HG02981 (cell line): ENCODE data around the gene ARFGAP2.
"Not testable (repeated sequence)": the region's sequence is repeated elsewhere in the genome, so short reads cannot be mapped to it uniquely, and the experiment has no call there.

ENCODE experiments used
- ATAC-seq: cut with Tn5 transposase; IDR thresholded peaks from one replicate; pipeline ENCODE4 v1.9.1; 2021; ENCODE audit warnings: mild to moderate bottlenecking, moderate library complexity; ENCODE audit not compliant: unreplicated experiment

Gene ARFGAP2

GRCh38 chr11:47176328-47177228 lies at the start of gene ARFGAP2:
ARFGAP2 (minus strand) TSS chr11:47176879; CDS start chr11:47176853, 26 bp downstream.
- ATAC-seq = peak; percentile 93

DNA sequence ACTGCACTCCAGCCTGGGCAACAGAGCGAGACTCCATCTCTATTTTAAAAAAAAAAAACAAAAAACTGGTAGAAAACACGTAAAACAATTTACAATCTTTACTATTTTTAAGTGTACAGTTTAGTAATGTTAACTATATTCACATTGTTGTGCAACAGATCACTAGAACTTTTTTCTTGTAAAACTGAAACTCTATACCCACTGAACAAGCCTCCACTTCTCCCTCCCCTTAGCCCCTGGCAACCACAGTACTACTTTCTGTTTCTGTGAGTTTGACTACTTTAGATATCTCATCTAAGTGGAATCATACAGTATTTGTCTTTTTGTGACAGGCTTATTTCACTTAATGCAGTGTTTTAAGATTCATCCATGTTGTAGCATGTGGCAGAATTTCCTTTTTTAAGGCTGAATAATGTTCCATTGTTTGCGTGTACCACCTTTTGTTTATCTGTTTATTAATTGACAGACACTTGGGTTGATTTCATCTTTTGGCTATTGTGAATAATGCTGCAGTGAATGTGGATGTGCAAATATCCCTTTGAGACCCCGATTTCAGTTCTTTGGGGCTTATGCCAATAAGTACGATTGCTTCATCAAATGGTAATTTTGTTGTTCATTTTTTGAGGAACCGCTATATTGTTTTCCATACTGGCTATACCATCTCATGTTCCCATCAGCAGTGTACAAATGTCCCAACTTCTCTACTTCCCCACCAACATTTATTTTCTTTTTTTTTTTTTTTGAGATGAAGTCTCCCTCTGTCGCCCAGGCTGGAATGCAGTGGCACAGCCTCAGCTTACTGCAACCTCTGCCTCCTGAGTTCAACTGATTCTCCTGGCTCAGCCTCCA lies 49.1 kb upstream of the ARFGAP2 start:
- peak; percentile 93 for ATAC-seq

DNA sequence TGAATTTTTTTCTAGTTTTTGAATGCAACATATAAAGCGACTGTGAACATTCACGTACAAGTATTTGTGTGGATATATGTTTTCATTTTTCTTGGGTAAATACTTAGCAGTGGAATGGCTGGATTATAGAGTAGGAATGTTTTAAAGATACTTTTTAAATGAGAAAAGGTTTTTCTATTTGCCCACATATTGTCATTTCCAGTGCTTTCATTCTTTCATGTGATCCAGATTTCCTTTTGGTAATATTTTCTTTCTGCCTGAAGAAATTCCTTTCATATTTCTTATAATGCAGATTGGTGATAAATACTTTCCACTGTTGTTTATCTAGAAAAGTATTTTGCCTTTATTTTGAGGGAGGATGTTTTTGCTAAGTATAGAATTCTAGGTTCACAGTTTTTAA lies 46.0 kb upstream of the ARFGAP2 start:
- ATAC-seq = no peak

- no peak for ATAC-seq
Measured at GRCh38 chr11:47220401-47220821, 43.7 kb upstream of the ARFGAP2 start.

- ATAC-seq = no peak
Measured at GRCh38 chr11:47216121-47216798, 39.6 kb upstream of the ARFGAP2 start.

DNA sequence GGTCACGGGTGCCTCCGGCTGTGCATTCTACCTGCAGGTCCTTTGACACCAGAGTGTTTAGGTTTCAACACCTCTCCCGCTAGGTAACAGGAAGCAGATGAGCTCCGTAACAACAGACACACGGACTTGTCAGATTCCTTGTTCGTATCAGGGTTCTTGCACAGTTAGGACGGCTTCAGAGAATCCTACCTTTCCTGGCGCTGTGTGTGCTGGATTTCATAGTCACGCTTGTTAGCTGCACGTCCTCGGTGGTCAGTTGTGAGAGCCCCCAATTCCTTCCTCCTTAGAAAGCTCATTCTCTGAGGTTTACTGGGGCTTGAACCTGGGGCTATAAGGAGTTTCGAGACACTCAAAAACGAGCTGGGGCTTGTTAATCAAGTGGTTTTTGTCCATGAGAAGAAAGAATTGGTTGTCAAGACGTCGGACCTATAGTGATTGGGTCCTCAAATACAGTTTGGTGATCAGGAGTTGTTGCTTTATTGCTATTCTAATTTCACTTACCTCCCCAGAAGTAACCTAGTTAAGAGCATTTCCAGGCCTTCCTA lies 38.8 kb upstream of the ARFGAP2 start:
- no peak for ATAC-seq

GRCh38 chr11:47213950-47214565 lies 37.4 kb upstream of the ARFGAP2 start:
- peak; percentile 63 for ATAC-seq

- no peak for ATAC-seq
Measured at GRCh38 chr11:47212938-47213337, 36.3 kb upstream of the ARFGAP2 start.

GRCh38 chr11:47208628-47209027 lies 31.9 kb upstream of the ARFGAP2 start:
- ATAC-seq = no peak

DNA sequence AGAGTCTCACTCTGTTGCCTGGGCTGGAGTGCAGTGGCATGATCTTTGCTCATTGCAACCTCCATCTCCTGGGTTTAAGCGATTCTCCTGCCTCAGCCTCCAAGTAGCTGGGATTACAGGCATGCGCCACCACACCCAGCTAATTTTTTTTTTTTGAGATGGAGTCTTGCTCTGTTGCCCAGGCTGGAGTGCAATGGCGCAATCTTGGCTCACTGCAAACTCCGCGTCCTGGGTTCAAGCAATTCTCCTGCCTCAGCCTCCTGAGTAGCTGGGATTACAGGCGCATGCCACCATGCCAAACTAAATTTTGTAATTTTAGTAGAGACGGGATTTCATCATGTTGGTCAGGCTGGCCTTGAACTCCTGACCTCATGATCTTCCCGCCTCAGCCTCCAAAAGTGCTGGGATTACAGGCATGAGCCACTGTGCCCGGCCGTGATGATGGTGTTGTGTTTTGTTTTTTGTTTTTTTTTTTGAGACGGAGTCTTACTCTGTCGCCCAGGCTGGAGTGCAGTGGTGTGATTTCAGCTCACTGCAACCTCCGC lies 31.4 kb upstream of the ARFGAP2 start:
- not testable (repeated sequence) for ATAC-seq

GRCh38 chr11:47207459-47207858 lies 30.8 kb upstream of the ARFGAP2 start:
- ATAC-seq = no peak

DNA sequence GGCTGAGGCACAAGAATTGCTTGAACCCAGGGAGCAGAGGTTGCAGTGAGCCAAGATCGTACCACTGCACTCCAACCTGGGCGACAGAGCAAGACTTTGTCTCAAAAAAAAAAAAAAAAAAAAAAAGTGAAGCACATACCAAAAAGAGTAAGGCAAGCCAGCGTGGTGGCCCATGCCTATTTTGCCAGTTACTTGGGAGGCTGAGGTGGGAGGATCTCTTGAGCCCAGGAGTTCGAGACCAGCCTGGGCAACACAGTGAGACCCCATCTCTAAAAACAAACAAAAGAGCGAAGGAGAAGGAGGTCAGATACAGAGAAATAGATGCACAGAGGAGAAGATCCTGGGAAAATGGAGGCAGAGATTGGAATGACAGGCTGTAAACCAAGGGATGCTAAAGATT lies 29.9 kb upstream of the ARFGAP2 start:
- ATAC-seq = not testable (repeated sequence)

DNA sequence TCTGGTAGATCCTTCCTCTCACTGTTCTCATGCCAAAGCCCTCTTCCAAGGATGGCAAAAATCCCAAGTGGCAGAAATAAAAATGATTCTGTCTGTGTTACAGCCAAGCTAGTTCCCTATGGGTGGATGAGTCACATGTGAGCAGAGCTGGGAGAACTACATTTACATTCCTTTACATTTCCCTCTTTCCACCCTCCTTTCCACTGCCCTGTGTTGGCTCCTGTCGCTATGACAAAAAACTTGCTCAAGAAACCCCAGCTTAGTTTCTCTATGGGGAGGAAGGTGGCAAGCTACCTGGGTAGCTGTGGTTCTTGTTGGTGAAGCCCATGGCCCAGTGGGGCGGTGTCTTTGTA lies 27.9 kb upstream of the ARFGAP2 start:
- ATAC-seq = no peak

DNA sequence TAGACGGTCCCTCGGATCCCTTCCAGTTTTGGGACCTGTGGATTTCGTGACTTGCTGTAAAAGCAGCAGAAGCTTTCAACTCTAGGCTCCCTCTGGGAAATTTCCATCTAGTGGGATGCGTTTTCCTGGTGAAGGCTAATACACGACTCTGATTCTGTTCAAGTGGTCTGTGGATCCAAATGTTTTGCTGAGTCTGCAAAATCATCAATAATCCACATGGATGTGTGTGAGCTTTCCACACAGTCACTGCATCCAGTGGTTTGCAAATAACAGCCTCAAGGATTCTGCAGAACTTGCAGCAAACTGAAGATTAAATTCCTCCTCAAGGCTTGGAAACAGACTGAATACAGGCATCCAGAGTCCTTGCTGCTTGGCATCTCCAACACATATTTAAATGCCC lies 25.9 kb upstream of the ARFGAP2 start:
- ATAC-seq = no peak

GRCh38 chr11:47201015-47201414 lies 24.3 kb upstream of the ARFGAP2 start:
- ATAC-seq = no peak

DNA sequence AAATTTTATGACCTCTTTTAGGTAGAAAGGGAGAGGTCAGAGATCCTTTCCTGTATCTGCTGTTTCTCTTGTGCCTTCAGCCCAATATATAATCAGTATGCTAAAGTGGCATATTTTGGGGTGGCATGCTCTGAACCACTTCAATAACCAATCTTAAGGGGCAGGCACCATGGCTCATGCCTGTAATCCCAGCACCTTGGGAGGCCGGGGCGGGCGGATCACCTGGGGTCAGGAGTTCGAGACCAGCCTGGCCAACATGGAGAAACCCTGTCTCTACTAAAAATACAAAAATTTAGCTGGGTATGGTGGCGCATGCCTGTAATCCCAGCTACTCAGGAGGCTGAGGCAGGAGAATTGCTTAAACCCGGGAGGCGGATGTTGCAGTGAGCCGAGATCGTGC lies 21.5 kb upstream of the ARFGAP2 start:
- not testable (repeated sequence) for ATAC-seq

DNA sequence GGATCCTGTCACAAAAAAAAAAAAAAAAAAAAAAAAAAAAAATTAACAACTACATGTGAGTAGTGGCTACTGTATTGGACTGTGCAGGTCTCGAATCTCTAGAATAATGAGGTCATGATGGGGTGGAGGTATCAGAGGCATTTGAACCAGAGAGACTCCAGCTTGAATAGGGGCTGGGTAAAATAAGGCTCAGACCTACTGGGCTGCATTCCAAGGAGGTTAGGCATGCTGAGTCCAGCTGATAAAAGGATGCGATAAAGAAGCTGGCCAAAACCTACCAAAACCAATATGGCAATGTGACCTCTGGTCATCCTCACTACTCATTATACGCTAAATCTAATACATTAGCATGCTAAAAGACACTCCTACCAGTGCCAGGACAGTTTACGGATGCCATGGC lies 15.4 kb upstream of the ARFGAP2 start:
- no peak for ATAC-seq

DNA sequence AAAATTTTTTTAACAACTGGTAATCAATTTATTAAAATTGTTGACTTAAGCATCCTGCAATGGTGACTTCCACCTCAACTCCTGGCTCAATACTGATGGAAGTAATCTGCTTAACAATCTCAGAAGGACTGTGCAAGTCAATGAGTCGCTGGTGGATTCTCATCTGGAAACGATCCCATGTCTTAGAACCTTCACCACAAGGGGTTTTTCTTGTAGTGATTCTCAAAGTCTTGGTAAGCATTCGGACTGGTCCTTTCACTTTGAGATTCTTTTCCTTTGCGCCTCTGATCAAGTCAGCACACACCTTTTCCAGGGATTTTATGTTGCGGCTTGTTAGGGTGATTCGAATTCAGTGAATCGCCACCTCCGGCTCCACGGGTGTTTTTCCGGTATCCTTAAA lies 14.5 kb upstream of the ARFGAP2 start:
- not testable (repeated sequence) for ATAC-seq

- no peak for ATAC-seq
Measured at GRCh38 chr11:47189100-47189834, 12.6 kb upstream of the ARFGAP2 start.

GRCh38 chr11:47188259-47188658 lies 11.6 kb upstream of the ARFGAP2 start:
- ATAC-seq = no peak
